ENCODE data around the gene COL5A3.
"Not testable (repeated sequence)": the region's sequence is repeated elsewhere in the genome, so short reads cannot be mapped to it uniquely, and the experiment has no call there.

The COL5A3 gene

GRCh38 chr19:9953802-9954542, 56.3 kb downstream of the COL5A3 start:
- Histone ChIP-seq H3K9me3 (ENCODE audit: control insufficient read depth, insufficient read depth, low read length) (no peaks in the 10 kb centered on the region), H3K4me1 (ENCODE audit: control insufficient read depth, insufficient read depth, low read length) (peaks cover 9% of the 10 kb centered on the region), H3K4me3 (ENCODE audit: low read depth, low read length) (no peak overlapping the region), H3K36me3 (ENCODE audit: control insufficient read depth, insufficient read depth, low read length) (no peaks in the 10 kb centered on the region), H3K9ac (ENCODE audit: low read depth, low read length) (no peak overlapping the region), H3K27me3 (ENCODE audit: control insufficient read depth, insufficient read depth, low read length) (no peaks in the 10 kb centered on the region), H3K27ac (ENCODE audit: low read depth, low read length) (no peak overlapping the region)

- Histone ChIP-seq H3K9ac (ENCODE audit: low read depth, low read length) (no peak overlapping the region; the same call in 1 of the 2 replicates), H3K4me1 (ENCODE audit: control insufficient read depth, insufficient read depth, low read length) (peaks cover 9% of the 10 kb centered on the region), H3K27me3 (ENCODE audit: control insufficient read depth, insufficient read depth, low read length) (no peaks in the 10 kb centered on the region), H3K4me3 (ENCODE audit: low read depth, low read length) (no peak overlapping the region), H3K36me3 (ENCODE audit: control insufficient read depth, insufficient read depth, low read length) (no peaks in the 10 kb centered on the region), H3K27ac (ENCODE audit: low read depth, low read length) (peak overlapping the region; percentile 67), H3K9me3 (ENCODE audit: control insufficient read depth, insufficient read depth, low read length) (no peaks in the 10 kb centered on the region)
Observed at GRCh38 chr19:9952276-9952675, 58.0 kb downstream of the COL5A3 start.

GRCh38 chr19:9947441-9947840, 62.9 kb downstream of the COL5A3 start:
- no peak overlapping the region for H3K4me3 ChIP-seq (ENCODE audit: low read depth, low read length)
- no peak overlapping the region for H3K27ac ChIP-seq (ENCODE audit: low read depth, low read length)
- H3K9ac ChIP-seq (ENCODE audit: low read depth, low read length), result no peak overlapping the region
- H3K4me1 ChIP-seq (ENCODE audit: control insufficient read depth, insufficient read depth, low read length), result peaks cover 14% of the 10 kb centered on the region
- H3K9me3 ChIP-seq (ENCODE audit: control insufficient read depth, insufficient read depth, low read length), result no peaks in the 10 kb centered on the region
- H3K27me3 ChIP-seq (ENCODE audit: control insufficient read depth, insufficient read depth, low read length), result no peaks in the 10 kb centered on the region
- no peaks in the 10 kb centered on the region for H3K36me3 ChIP-seq (ENCODE audit: control insufficient read depth, insufficient read depth, low read length)

GRCh38 chr19:9946528-9947125, 63.7 kb downstream of the COL5A3 start:
- not testable (repeated sequence) for H3K4me3 ChIP-seq (ENCODE audit: low read depth, low read length); H3K27me3 ChIP-seq (ENCODE audit: control insufficient read depth, insufficient read depth, low read length); H3K9me3 ChIP-seq (ENCODE audit: control insufficient read depth, insufficient read depth, low read length); H3K4me1 ChIP-seq (ENCODE audit: control insufficient read depth, insufficient read depth, low read length); H3K36me3 ChIP-seq (ENCODE audit: control insufficient read depth, insufficient read depth, low read length); H3K27ac ChIP-seq (ENCODE audit: low read depth, low read length); H3K9ac ChIP-seq (ENCODE audit: low read depth, low read length)

GRCh38 chr19:9945319-9945966, 64.9 kb downstream of the COL5A3 start:
- peaks cover 7% of the 10 kb centered on the region; the same call in 1 of the 2 replicates for H3K4me1 ChIP-seq (ENCODE audit: control insufficient read depth, insufficient read depth, low read length)
- H3K4me3 ChIP-seq (ENCODE audit: low read depth, low read length), result no peak overlapping the region
- no peak overlapping the region for H3K27ac ChIP-seq (ENCODE audit: low read depth, low read length)
- no peaks in the 10 kb centered on the region for H3K27me3 ChIP-seq (ENCODE audit: control insufficient read depth, insufficient read depth, low read length)
- peaks cover 7% of the 10 kb centered on the region; the same call in 1 of the 2 replicates for H3K9me3 ChIP-seq (ENCODE audit: control insufficient read depth, insufficient read depth, low read length)
- H3K9ac ChIP-seq (ENCODE audit: low read depth, low read length), result no peak overlapping the region
- no peaks in the 10 kb centered on the region for H3K36me3 ChIP-seq (ENCODE audit: control insufficient read depth, insufficient read depth, low read length)

- no peak overlapping the region for H3K4me3 ChIP-seq (ENCODE audit: low read depth, low read length)
- no peaks in the 10 kb centered on the region for H3K27me3 ChIP-seq (ENCODE audit: control insufficient read depth, insufficient read depth, low read length)
- H3K4me1 ChIP-seq (ENCODE audit: control insufficient read depth, insufficient read depth, low read length), result peaks cover 7% of the 10 kb centered on the region; the same call in 1 of the 2 replicates
- H3K36me3 ChIP-seq (ENCODE audit: control insufficient read depth, insufficient read depth, low read length), result no peaks in the 10 kb centered on the region
- peaks cover 7% of the 10 kb centered on the region; the same call in 1 of the 2 replicates for H3K9me3 ChIP-seq (ENCODE audit: control insufficient read depth, insufficient read depth, low read length)
- no peak overlapping the region for H3K9ac ChIP-seq (ENCODE audit: low read depth, low read length)
- no peak overlapping the region for H3K27ac ChIP-seq (ENCODE audit: low read depth, low read length)
Observed at GRCh38 chr19:9943744-9944143, 66.6 kb downstream of the COL5A3 start.

GRCh38 chr19:9941671-9942070, 68.6 kb downstream of the COL5A3 start:
- no peak overlapping the region for H3K4me3 ChIP-seq (ENCODE audit: low read depth, low read length)
- peaks cover 7% of the 10 kb centered on the region; the same call in 1 of the 2 replicates for H3K4me1 ChIP-seq (ENCODE audit: control insufficient read depth, insufficient read depth, low read length)
- no peak overlapping the region for H3K27ac ChIP-seq (ENCODE audit: low read depth, low read length)
- no peaks in the 10 kb centered on the region for H3K27me3 ChIP-seq (ENCODE audit: control insufficient read depth, insufficient read depth, low read length)
- peaks cover 7% of the 10 kb centered on the region; the same call in 1 of the 2 replicates for H3K9me3 ChIP-seq (ENCODE audit: control insufficient read depth, insufficient read depth, low read length)
- H3K36me3 ChIP-seq (ENCODE audit: control insufficient read depth, insufficient read depth, low read length), result no peaks in the 10 kb centered on the region
- H3K9ac ChIP-seq (ENCODE audit: low read depth, low read length), result no peak overlapping the region

- Histone ChIP-seq H3K4me1 (ENCODE audit: control insufficient read depth, insufficient read depth, low read length) (peaks cover 7% of the 10 kb centered on the region; the same call in 1 of the 2 replicates), H3K27ac (ENCODE audit: low read depth, low read length) (no peak overlapping the region), H3K9ac (ENCODE audit: low read depth, low read length) (no peak overlapping the region), H3K27me3 (ENCODE audit: control insufficient read depth, insufficient read depth, low read length) (no peaks in the 10 kb centered on the region), H3K36me3 (ENCODE audit: control insufficient read depth, insufficient read depth, low read length) (no peaks in the 10 kb centered on the region), H3K9me3 (ENCODE audit: control insufficient read depth, insufficient read depth, low read length) (peaks cover 7% of the 10 kb centered on the region; the same call in 1 of the 2 replicates), H3K4me3 (ENCODE audit: low read depth, low read length) (no peak overlapping the region)
Observed at GRCh38 chr19:9941231-9941630, 69.1 kb downstream of the COL5A3 start.

GRCh38 chr19:9940778-9941177, 69.5 kb downstream of the COL5A3 start:
- H3K9me3 ChIP-seq (ENCODE audit: control insufficient read depth, insufficient read depth, low read length), result peaks cover 7% of the 10 kb centered on the region; the same call in 1 of the 2 replicates
- H3K4me1 ChIP-seq (ENCODE audit: control insufficient read depth, insufficient read depth, low read length), result peaks cover 6% of the 10 kb centered on the region; the same call in 1 of the 2 replicates
- no peaks in the 10 kb centered on the region for H3K27me3 ChIP-seq (ENCODE audit: control insufficient read depth, insufficient read depth, low read length)
- no peak overlapping the region for H3K27ac ChIP-seq (ENCODE audit: low read depth, low read length)
- no peak overlapping the region for H3K9ac ChIP-seq (ENCODE audit: low read depth, low read length)
- H3K36me3 ChIP-seq (ENCODE audit: control insufficient read depth, insufficient read depth, low read length), result no peaks in the 10 kb centered on the region
- no peak overlapping the region for H3K4me3 ChIP-seq (ENCODE audit: low read depth, low read length)

GRCh38 chr19:9939301-9939913, 70.9 kb downstream of the COL5A3 start:
- Histone ChIP-seq H3K27me3 (ENCODE audit: control insufficient read depth, insufficient read depth, low read length) (no peaks in the 10 kb centered on the region), H3K9me3 (ENCODE audit: control insufficient read depth, insufficient read depth, low read length) (peaks cover 7% of the 10 kb centered on the region; the same call in 1 of the 2 replicates), H3K27ac (ENCODE audit: low read depth, low read length) (no peak overlapping the region), H3K9ac (ENCODE audit: low read depth, low read length) (no peak overlapping the region), H3K4me3 (ENCODE audit: low read depth, low read length) (no peak overlapping the region), H3K4me1 (ENCODE audit: control insufficient read depth, insufficient read depth, low read length) (peaks cover 7% of the 10 kb centered on the region), H3K36me3 (ENCODE audit: control insufficient read depth, insufficient read depth, low read length) (no peaks in the 10 kb centered on the region)

All from HUES48 (cell line).